NCI-H226 (cell line): ENCODE results near the gene ARHGEF7.

Source experiments
- DNase-seq: peaks from one replicate; pipeline ENCODE4 v3.0.0-alpha.2; 2015

Gene ARHGEF7

DNA sequence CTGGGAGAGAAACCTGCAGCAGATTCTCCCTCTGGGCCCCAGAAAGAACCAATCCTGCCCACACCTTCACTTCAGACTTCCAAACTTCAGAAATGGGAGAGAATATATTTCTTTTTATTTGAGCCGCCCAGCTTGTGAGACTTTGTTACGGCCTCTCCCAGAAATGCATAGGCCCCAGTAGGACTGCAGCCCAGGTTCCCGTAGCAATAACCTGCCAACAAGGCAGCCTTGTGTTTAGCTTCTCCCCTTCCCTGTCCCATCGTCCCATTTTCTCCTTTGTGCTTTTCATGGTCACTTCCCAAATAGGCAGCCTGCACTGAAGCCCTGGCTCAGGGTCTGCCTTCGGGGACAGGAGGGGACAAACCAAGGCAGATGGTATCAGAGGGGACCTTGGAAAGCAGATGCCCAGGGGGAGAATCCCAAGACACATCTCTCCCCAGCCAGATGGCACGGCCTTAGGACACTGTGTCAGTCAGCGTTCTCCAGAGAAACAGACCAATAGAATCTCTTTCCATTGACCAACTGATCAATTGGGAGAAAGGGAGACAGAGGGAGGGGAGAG lies 3.7 kb upstream of the ARHGEF7 start:
- DNase-seq = no peak

DNA sequence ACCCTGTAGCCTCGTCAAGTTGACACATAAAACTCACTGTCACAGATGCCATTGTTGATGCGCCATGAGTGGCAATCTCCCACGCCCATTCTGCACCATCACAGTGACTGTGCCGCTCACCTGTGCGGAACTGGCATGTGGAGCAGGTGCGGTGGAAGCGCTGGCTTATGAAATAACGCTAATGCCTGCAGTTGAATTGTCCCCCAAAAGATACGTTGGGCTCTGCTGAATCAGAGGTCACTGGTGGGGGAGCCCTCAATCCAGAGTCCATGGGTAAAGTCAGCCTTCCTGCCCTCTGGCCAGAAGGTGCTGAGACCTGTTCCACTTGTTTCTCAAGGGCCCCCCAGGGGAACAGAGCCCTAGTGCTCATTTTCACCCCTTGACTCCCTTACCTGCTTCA lies 2.9 kb upstream of the ARHGEF7 start:
- DNase-seq = no peak

GRCh38 chr13:111114362-111115060 lies 599 bp upstream of the ARHGEF7 start:
- DNase-seq = no peak

DNA sequence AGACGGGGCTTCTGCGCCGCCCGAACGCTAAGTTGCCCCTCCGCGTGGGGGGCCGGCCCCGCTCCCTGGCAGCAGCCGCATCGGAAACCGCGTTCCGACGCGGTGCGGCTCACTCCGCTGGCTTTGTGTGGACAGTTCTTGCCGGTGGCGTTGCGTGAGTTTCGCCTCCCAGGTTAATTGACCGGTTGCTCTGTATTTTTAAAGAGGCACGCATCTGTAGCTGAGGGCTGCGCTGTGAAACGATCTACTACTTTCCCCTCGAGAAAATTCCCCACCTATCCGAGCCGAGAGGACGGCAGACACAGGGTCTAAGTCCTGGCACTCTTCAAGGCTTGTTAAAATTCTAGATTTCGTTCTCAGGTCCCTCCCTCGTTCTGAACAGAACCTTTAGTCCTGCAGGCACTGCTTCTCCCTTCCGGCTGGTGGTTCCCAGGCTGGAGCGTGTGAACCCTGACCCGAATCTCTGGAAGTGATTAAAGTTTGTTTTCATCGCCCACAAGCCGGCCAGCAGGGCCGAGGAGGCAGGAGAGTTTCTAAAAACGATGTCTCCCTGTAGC lies 933 bp downstream of the ARHGEF7 start:
- DNase-seq = no peak

GRCh38 chr13:111116856-111117255 lies 1.7 kb downstream of the ARHGEF7 start:
- DNase-seq = no peak

DNA sequence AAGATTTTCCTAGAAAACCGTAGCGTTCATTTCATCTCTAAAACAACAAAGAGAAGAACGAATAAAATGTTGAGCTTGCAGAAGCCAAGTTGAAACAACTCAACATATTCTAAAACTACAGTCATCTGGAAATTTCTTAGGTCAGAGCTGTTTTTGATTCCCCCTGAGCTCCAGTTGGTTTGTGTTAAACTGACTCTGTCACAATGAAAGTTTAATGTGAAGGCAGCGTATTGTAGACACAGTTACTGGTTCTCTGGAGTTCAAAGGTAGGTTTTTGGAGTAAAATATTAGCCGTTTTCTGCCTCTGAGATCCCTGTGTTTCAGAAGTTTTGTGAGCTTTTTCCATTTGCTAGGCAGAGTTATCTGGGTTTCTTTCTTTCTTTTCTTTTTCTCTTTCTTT lies 2.2 kb downstream of the ARHGEF7 start:
- DNase-seq = no peak

- DNase-seq = no peak
Observed at GRCh38 chr13:111117961-111118360, 2.9 kb downstream of the ARHGEF7 start.

DNA sequence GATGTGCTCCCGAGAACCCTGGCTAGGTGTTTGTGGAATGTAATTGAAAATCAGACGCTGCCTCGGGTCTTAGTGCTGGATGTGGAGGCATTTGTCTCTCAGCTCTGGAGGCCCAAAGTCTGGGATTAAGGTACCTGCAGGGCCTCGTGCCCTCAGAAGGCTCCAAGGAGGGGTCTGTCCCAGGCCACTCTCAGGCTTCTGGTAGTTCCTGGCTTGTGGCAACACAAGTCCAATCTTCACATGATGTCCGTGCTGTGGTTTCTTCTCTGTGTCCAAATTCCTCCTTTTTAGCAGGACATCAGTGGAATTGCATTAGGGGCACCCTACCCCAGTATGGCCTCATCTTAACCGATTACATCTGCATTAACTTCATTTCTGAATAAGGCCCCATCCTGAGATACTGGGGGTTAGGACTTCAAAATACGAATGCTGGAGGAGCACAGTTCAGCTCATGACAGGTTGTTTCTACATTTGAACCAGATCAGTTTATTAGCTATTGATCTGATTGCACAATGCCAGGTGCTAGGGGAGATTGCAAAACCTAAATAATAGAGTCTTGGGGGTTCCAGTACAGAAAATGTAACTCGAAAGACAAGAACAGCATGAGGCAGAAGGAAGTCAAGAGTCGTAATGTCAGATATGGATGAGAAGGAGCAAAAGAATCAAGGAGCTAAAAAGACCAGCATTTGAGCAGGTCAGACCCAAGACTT lies 3.9 kb downstream of the ARHGEF7 start:
- no peak for DNase-seq

DNA sequence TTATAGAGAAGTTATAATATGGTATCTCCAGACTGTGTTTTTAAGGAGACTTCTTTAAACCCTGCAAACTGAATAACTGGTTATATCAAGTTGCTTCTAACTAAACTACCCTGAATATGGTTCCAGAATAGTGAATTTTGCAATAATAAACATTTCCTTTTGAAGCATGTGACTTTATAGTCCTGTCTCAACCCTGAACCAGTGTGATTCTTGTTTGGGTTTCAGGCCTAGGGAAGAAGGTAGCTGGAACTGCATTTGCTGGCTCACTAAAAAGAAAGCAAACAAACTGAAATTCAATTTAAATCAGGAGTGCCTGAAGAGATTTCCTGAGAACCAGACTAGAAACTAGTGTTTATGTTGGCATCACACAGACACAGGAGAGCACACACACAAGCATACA lies 4.9 kb downstream of the ARHGEF7 start:
- no peak for DNase-seq

DNA sequence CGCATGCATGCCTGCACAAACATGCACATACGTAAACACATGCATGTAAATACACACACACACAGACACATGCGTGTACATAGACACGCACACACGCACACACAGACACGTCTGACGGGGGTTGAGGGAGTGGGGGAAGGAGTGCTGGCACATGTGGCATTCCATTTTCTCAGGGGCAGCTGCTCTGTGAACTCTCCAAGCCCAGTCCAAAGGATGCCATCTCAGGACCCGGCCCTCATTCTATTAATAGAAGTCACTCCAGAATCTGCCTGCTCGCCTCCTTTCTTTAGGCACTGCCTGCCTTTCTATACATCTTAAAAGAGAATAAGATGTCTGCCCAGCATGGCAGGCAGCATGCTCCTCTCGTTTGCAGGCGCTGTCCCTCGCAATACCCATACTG lies 5.3 kb downstream of the ARHGEF7 start:
- no peak for DNase-seq

DNA sequence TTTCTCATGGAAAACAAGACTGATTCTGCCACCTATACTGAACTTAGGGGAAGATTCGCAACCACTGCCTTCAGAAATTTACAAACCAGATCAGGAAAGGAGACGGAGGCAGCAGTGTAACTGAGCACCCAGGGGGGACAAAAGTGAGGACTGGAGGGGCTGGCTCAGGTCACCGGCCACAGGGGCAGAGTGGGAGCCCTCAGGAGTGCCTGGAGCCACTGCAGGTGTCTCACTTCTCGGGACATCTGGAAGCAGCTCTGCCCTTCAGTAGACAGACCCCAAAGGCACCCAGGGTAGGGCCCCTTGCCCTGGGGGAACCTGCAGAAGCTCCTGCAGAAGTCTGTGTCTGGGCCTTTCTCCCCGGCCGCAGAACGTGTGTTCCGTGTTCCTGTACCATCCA lies 5.8 kb downstream of the ARHGEF7 start:
- DNase-seq = no peak

GRCh38 chr13:111121506-111121905 lies 6.4 kb downstream of the ARHGEF7 start:
- no peak for DNase-seq

DNA sequence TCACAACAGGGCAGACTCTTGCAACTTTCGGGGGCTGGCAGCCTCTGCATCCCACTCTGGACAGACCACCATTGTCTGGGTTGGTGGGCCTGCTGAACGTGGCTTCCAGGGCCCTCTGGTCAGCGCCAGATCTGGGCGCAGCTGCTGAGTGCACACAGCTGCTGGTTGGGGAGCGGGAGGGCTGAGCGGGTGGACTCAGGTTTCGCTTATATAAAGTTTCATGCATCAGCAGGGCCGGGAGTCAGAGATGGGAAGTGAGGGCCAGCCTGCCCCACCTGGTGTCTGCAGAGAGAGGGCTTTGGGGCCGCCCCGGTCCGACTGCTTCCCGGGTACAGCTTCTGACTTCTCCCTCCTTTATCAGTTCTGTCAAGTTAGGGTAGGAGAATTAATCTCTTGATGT lies 6.9 kb downstream of the ARHGEF7 start:
- no peak for DNase-seq

- no peak for DNase-seq
Observed at GRCh38 chr13:111122631-111123030, 7.5 kb downstream of the ARHGEF7 start.

DNA sequence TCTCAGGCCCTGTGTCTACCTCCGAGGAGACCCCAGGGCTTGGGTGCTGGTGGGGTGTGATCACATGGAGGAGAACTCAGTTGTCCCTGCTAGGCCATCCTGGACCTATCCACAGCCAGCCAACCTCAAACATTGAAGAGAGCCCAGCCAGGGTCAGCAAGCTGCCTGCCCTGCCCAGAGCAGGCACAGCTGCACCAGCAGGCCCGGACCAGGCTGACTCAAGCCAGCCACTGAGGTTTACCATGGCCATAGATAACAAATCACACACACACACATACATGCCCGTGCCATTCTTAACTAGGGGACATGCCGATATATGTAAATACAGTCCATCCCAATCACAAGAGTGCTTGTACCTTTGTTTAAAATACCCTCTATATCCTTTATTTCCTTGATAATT lies 8.1 kb downstream of the ARHGEF7 start:
- DNase-seq = no peak

- no peak for DNase-seq
Observed at GRCh38 chr13:111123649-111124048, 8.5 kb downstream of the ARHGEF7 start.

DNA sequence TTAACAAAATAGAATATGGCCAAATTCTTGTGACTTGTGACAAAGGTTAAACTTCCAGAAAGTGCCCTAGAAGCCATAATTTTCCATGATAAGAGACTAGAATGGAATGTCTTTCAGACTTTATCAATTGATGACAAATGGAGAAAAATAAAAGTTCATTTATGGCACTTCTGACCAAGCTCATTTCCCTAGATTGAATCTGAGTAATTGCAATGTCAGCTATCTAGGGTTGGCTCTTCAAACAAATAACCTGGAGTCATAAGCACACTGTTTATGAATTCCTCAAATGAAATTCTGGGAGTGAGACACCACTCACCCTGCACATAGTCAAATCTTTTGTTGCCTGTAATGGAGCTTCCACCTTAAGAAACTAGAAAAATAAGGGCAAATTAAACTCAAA lies 11.4 kb downstream of the ARHGEF7 start:
- DNase-seq = no peak

GRCh38 chr13:111129465-111130115 lies 14.5 kb downstream of the ARHGEF7 start:
- no peak for DNase-seq

- no peak for DNase-seq
Observed at GRCh38 chr13:111130116-111130508, 15.0 kb downstream of the ARHGEF7 start.

- DNase-seq = no peak
Observed at GRCh38 chr13:111131048-111131447, 15.9 kb downstream of the ARHGEF7 start.

- no peak for DNase-seq
Observed at GRCh38 chr13:111131611-111132010, 16.5 kb downstream of the ARHGEF7 start.

GRCh38 chr13:111132948-111133347 lies 17.8 kb downstream of the ARHGEF7 start:
- DNase-seq = no peak

DNA sequence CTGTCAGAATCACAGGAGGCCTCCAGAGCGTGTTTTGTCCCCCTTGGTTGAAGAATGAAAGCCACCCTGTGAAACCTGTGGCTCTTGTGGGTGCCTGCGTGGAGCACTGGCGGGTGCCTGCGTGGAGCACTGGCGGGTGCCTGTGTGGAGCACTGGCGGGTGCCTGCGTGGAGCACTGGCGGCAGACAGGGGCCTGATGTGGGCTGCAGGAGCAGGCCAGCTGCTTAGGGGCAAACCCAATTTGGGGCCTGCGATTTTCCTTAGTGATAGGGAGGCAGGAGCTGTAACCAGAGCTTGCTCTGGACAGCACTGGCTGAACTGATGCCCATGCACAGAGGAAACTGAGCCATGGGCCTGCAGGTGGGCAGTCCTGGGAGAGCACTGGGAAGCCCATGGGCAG lies 24.3 kb downstream of the ARHGEF7 start:
- no peak for DNase-seq
